NCI-H460 (cell line): Measurements from ENCODE around the gene STX19. TPM values are rescaled to one million over a fixed set of nuclear protein-coding genes. Genes with fewer than 3 reads are reported as not detected.
A peak's percentile ranks its signal among the peaks of the same experiment; 100 is the strongest.

Experiments
- DNase-seq: peaks from one replicate; pipeline ENCODE4 v3.0.0-alpha.2; 2016; ENCODE audit warnings: low read depth; ENCODE audit errors: extremely low read depth
- total RNA-seq: library from RNA; depleted of rRNA; stranded (reverse); fragments of >200 nt; shearing (Covaris generic); gene quantifications from 2 replicates; pipeline ENCODE4 v1.2.3, GENCODE V29; 2014

STX19 gene
- total RNA-seq, 1 experiment from 2014 or later = not detected

- peak; percentile 41 for DNase-seq
Observed at GRCh38 chr3:94036909-94037507, 8.6 kb upstream of the STX19 start.

GRCh38 chr3:94026623-94027022 lies 1.8 kb downstream of the STX19 start:
- DNase-seq = no peak

GRCh38 chr3:94024385-94024784 lies 4.0 kb downstream of the STX19 start:
- DNase-seq = no peak

- DNase-seq = no peak
Observed at GRCh38 chr3:94020293-94020692, 8.1 kb downstream of the STX19 start.

GRCh38 chr3:94019659-94020058 lies 8.7 kb downstream of the STX19 start:
- DNase-seq = no peak

- no peak for DNase-seq
Observed at GRCh38 chr3:94015025-94015424, 13.4 kb downstream of the STX19 start.

- DNase-seq = no peak
Observed at GRCh38 chr3:94012185-94012584, 16.2 kb downstream of the STX19 start.

GRCh38 chr3:94011233-94011711 lies 17.1 kb downstream of the STX19 start:
- no peak for DNase-seq

- no peak for DNase-seq
Observed at GRCh38 chr3:94009608-94010007, 18.8 kb downstream of the STX19 start.

- DNase-seq = no peak
Observed at GRCh38 chr3:94008253-94008652, 20.1 kb downstream of the STX19 start.

GRCh38 chr3:94004301-94004910 lies 24.0 kb downstream of the STX19 start:
- DNase-seq = peak; percentile 15

- DNase-seq = no peak
Observed at GRCh38 chr3:94001827-94002495, 26.4 kb downstream of the STX19 start.

GRCh38 chr3:94001191-94001590 lies 27.2 kb downstream of the STX19 start:
- DNase-seq = no peak

- DNase-seq = no peak
Observed at GRCh38 chr3:93994056-93994455, 34.3 kb downstream of the STX19 start.

GRCh38 chr3:93992207-93992606 lies 36.2 kb downstream of the STX19 start:
- DNase-seq = no peak

GRCh38 chr3:93991631-93992030 lies 36.8 kb downstream of the STX19 start:
- no peak for DNase-seq

- no peak for DNase-seq
Observed at GRCh38 chr3:93989241-93989640, 39.2 kb downstream of the STX19 start.

- DNase-seq = no peak
Observed at GRCh38 chr3:93988764-93989163, 39.6 kb downstream of the STX19 start.

GRCh38 chr3:93988283-93988682 lies 40.1 kb downstream of the STX19 start:
- no peak for DNase-seq

- no peak for DNase-seq
Observed at GRCh38 chr3:93984618-93985017, 43.8 kb downstream of the STX19 start.

- DNase-seq = no peak
Observed at GRCh38 chr3:93983408-93983807, 45.0 kb downstream of the STX19 start.

GRCh38 chr3:93981649-93982048 lies 46.7 kb downstream of the STX19 start:
- no peak for DNase-seq
